HCT116 (cell line): ENCODE measurements around the gene SLC25A18.

Experiments used
- CBX3 ChIP-seq: IDR thresholded peaks from 2 replicates; pipeline ENCODE4 v1.6.1; 2012; ENCODE audit warnings: low read depth
- ELF1 ChIP-seq: IDR thresholded peaks from 2 replicates; pipeline ENCODE4 v1.6.1; 2012; ENCODE audit warnings: low read depth, borderline replicate concordance
- EZH2phosphoT487 ChIP-seq: fragments of 200-600 bp; IDR thresholded peaks from 2 replicates; pipeline ENCODE4 v1.6.1; 2018; ENCODE audit warnings: antibody characterized with exemption, borderline replicate concordance
- POLR2A ChIP-seq: IDR thresholded peaks from 2 replicates; pipeline ENCODE4 v1.7.0; 2011; ENCODE audit warnings: borderline replicate concordance; ENCODE audit not compliant: insufficient read depth, insufficient read length; ENCODE audit errors: extremely low read depth
- POLR2AphosphoS5 ChIP-seq: IDR thresholded peaks from 2 replicates; pipeline ENCODE4 v1.6.1; 2011; ENCODE audit warnings: mild to moderate bottlenecking, low read depth, low read length, moderate library complexity
- RAD21 ChIP-seq: IDR thresholded peaks from 2 replicates; pipeline ENCODE4 v1.6.1; 2012; ENCODE audit warnings: low read depth, mild to moderate bottlenecking
- TCF7L2 ChIP-seq: IDR thresholded peaks from 2 replicates; pipeline ENCODE4 v1.7.0; 2011; ENCODE audit warnings: borderline replicate concordance, inconsistent platforms; ENCODE audit not compliant: insufficient read depth, insufficient read length; ENCODE audit errors: extremely low read depth
- YY1 ChIP-seq: IDR thresholded peaks from 2 replicates; pipeline ENCODE4 v1.6.1; 2011; ENCODE audit warnings: low read length, low read depth, moderate library complexity, mild to moderate bottlenecking; ENCODE audit not compliant: insufficient replicate concordance; ENCODE audit errors: extremely low read depth
- ZNF274 ChIP-seq: fragments of 200-500 bp; sonication (Bioruptor generic); IDR thresholded peaks from 2 replicates; pipeline ENCODE4 v1.6.1; 2014; ENCODE audit warnings: mild to moderate bottlenecking, low read depth, low read length, inconsistent platforms
- TF ChIP-seq, protein P1 (sequence below), 3 experiments: fragments of 200-600 bp in 1 of 3; sonication (generic) in 1 of 3; IDR thresholded peaks in 2 of 3; conservative IDR thresholded peaks in 1 of 3; 2 replicates each; pipeline ENCODE4 v1.5.1; 2012 to 2017; ENCODE audit warnings: low read depth in 2 of 3, low read length in 2 of 3, antibody characterized with exemption in 1 of 3, borderline replicate concordance in 1 of 3, control low read depth in 1 of 3, mild to moderate bottlenecking in 1 of 3, mixed read lengths in 1 of 3, mixed run types in 1 of 3, moderate library complexity in 1 of 3; ENCODE audit not compliant: insufficient read depth in 1 of 3
- TF ChIP-seq, protein P2 (sequence below): IDR thresholded peaks from 2 replicates; pipeline ENCODE4 v1.6.1; 2012

DNA sequence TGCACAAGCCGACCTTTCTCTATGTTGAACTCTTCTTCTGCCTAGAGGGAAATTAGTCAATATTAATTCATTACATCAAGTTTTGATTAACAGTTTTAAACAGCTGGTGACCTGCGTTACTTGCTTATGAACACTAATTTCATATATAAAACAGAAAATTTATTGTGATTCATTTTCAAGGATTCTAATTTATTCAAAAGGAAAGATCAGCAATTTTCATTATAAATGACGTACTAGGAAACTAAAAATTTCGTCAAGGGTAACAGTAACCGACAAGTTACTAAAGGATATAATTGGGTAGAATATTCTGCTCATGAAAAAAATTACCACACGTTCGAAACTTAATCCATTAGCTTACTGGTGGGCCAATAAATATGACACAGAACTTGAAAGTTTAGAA is 50.0 kb downstream of the SLC25A18 start:
- TF ChIP-seq ELF1, result no peak
- TF ChIP-seq, protein P1, sequence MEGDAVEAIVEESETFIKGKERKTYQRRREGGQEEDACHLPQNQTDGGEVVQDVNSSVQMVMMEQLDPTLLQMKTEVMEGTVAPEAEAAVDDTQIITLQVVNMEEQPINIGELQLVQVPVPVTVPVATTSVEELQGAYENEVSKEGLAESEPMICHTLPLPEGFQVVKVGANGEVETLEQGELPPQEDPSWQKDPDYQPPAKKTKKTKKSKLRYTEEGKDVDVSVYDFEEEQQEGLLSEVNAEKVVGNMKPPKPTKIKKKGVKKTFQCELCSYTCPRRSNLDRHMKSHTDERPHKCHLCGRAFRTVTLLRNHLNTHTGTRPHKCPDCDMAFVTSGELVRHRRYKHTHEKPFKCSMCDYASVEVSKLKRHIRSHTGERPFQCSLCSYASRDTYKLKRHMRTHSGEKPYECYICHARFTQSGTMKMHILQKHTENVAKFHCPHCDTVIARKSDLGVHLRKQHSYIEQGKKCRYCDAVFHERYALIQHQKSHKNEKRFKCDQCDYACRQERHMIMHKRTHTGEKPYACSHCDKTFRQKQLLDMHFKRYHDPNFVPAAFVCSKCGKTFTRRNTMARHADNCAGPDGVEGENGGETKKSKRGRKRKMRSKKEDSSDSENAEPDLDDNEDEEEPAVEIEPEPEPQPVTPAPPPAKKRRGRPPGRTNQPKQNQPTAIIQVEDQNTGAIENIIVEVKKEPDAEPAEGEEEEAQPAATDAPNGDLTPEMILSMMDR (IDR thresholded peaks at IDR 0.05 in 2 of 3, conservative IDR thresholded peaks at IDR 0.05 in 1 of 3; ENCODE audit: borderline replicate concordance in 1 of 3, insufficient read depth in 1 of 3, low read depth in 2 of 3, low read length in 2 of 3), result no peak
- TF ChIP-seq POLR2A, result no peak
- no peak for TF ChIP-seq EZH2phosphoT487
- TF ChIP-seq CBX3, result no peak
- TF ChIP-seq RAD21, result no peak
- no peak for TF ChIP-seq YY1
- TF ChIP-seq TCF7L2, result no peak
- TF ChIP-seq POLR2AphosphoS5, result no peak
- TF ChIP-seq ZNF274, result no peak
- TF ChIP-seq, protein P2, sequence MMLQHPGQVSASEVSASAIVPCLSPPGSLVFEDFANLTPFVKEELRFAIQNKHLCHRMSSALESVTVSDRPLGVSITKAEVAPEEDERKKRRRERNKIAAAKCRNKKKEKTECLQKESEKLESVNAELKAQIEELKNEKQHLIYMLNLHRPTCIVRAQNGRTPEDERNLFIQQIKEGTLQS, result no peak
